ENCODE measurements around the gene DHRS1.
A peak's percentile ranks its signal among the peaks of the same experiment; 100 is the strongest.

DHRS1 gene

GRCh38 chr14:24283796-24284460 lies 15.7 kb downstream of the DHRS1 start:
- DNase-seq (ENCODE audit: low read depth in 4 of 4, low spot score in 1 of 4), result no peak

- DNase-seq (ENCODE audit: low read depth in 4 of 4, low spot score in 1 of 4), result no peak
Measured at GRCh38 chr14:24282736-24283135, 16.8 kb downstream of the DHRS1 start.

- DNase-seq (ENCODE audit: low read depth in 4 of 4, low spot score in 1 of 4), result no peak
Measured at GRCh38 chr14:24281636-24282035, 17.9 kb downstream of the DHRS1 start.

GRCh38 chr14:24280797-24281460 lies 18.7 kb downstream of the DHRS1 start:
- no peak for DNase-seq (ENCODE audit: low read depth in 4 of 4, low spot score in 1 of 4)

- DNase-seq (ENCODE audit: low read depth in 4 of 4, low spot score in 1 of 4), result peak in 3 of 4 experiments; percentile 35 to 58 (median 36)
Measured at GRCh38 chr14:24279301-24280186, 20.0 kb downstream of the DHRS1 start.

- DNase-seq (ENCODE audit: low read depth in 4 of 4, low spot score in 1 of 4), result no peak
Measured at GRCh38 chr14:24278424-24278823, 21.2 kb downstream of the DHRS1 start.

- no peak for DNase-seq (ENCODE audit: low read depth in 4 of 4, low spot score in 1 of 4)
Measured at GRCh38 chr14:24277606-24278321, 21.8 kb downstream of the DHRS1 start.

GRCh38 chr14:24277071-24277470 lies 22.5 kb downstream of the DHRS1 start:
- no peak for DNase-seq (ENCODE audit: low read depth in 4 of 4, low spot score in 1 of 4)

GRCh38 chr14:24274101-24274543 lies 25.5 kb downstream of the DHRS1 start:
- peak in 2 of 4 experiments; percentile 19 to 36 for DNase-seq (ENCODE audit: low read depth in 4 of 4, low spot score in 1 of 4)

- DNase-seq (ENCODE audit: low read depth in 4 of 4, low spot score in 1 of 4), result no peak
Measured at GRCh38 chr14:24273422-24273998, 26.1 kb downstream of the DHRS1 start.

GRCh38 chr14:24272467-24272866 lies 27.1 kb downstream of the DHRS1 start:
- no peak for DNase-seq (ENCODE audit: low read depth in 4 of 4, low spot score in 1 of 4)

GRCh38 chr14:24271834-24272263 lies 27.7 kb downstream of the DHRS1 start:
- DNase-seq (ENCODE audit: low read depth in 4 of 4, low spot score in 1 of 4), result no peak

GRCh38 chr14:24271134-24271833 lies 28.3 kb downstream of the DHRS1 start, which contains the start of gene RABGGTA:
Gene RABGGTA, minus strand, starts transcription at chr14:24271597. Its CDS starts 482 bp downstream, at chr14:24271115.
- DNase-seq (ENCODE audit: low read depth in 4 of 4, low spot score in 1 of 4), result peak; percentile 63 to 81 (median 78)

- no peak for DNase-seq (ENCODE audit: low read depth in 4 of 4, low spot score in 1 of 4)
Measured at GRCh38 chr14:24270537-24271133, 28.9 kb downstream of the DHRS1 start.

- no peak for DNase-seq (ENCODE audit: low read depth in 4 of 4, low spot score in 1 of 4)
Measured at GRCh38 chr14:24269910-24270536, 29.6 kb downstream of the DHRS1 start.

GRCh38 chr14:24269368-24269767 lies 30.2 kb downstream of the DHRS1 start:
- no peak for DNase-seq (ENCODE audit: low read depth in 4 of 4, low spot score in 1 of 4)

GRCh38 chr14:24268225-24268624 lies 31.4 kb downstream of the DHRS1 start:
- DNase-seq (ENCODE audit: low read depth in 4 of 4, low spot score in 1 of 4), result no peak

GRCh38 chr14:24267516-24267915 lies 32.1 kb downstream of the DHRS1 start:
- no peak for DNase-seq (ENCODE audit: low read depth in 4 of 4, low spot score in 1 of 4)
